ENCODE data around the gene ODF2.
A peak's percentile ranks its signal among the peaks of the same experiment; 100 is the strongest.
"Not testable (repeated sequence)": the region's sequence is repeated elsewhere in the genome, so short reads cannot be mapped to it uniquely, and the experiment has no call there.

ODF2 gene

GRCh38 chr9:128416014-128416413, 39.8 kb upstream of the ODF2 start:
- H3K27ac ChIP-seq (ENCODE audit: low read depth, low read length, severe bottlenecking) = no peak overlapping the region
- no peaks in the 10 kb centered on the region for H3K36me3 ChIP-seq (ENCODE audit: control insufficient read depth, insufficient read depth, low read length)
- no peaks in the 10 kb centered on the region for H3K9me3 ChIP-seq (ENCODE audit: control insufficient read depth, low read length)
- no peak overlapping the region for H3K4me3 ChIP-seq (ENCODE audit: extremely low read depth, insufficient read depth, low read length, poor library complexity, severe bottlenecking)
- WGBS, 2 experiments (ENCODE audit: insufficient coverage in 2 of 2) = 85 to 92% methylated on average over 3 to 5 of the region's 6 CpGs
- peaks cover 4% of the 10 kb centered on the region for H3K4me1 ChIP-seq (ENCODE audit: control insufficient read depth, insufficient read depth, low read length, poor library complexity, severe bottlenecking)

DNA sequence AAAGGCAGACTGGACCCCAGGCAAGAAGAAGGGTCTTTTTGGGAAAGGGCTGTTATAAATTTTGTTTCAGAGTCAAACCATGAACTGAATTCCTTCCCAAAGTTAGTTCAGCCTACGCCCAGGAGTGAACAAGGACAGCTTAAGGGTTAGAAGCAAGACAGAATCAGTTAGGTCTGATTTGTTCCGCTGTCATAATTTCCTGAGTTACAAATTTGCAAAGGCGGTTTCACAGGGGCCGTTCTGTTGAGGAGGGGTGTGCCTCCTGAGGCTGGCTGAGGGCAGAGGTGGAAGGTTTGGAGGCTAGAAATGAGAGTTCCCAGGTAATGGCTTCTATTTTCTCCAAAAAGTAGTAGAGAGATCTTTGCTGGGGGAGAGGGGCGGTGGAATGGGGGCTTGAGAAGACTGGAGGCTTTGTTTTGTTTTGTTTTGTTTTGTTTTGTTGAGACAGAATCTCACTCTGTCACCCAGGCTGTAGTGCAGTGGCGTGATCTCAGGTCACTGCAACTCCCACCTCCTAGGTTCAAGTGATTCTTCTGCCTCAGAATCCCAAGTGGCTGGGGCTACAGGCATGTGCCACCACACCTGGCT, 39.3 kb upstream of the ODF2 start:
- Histone ChIP-seq H3K4me1 (ENCODE audit: control insufficient read depth, insufficient read depth, low read length, poor library complexity, severe bottlenecking) (peaks cover 6% of the 10 kb centered on the region), H3K27ac (ENCODE audit: low read depth, low read length, severe bottlenecking) (no peak overlapping the region), H3K36me3 (ENCODE audit: control insufficient read depth, insufficient read depth, low read length) (no peaks in the 10 kb centered on the region), H3K9me3 (ENCODE audit: control insufficient read depth, low read length) (no peaks in the 10 kb centered on the region), H3K4me3 (ENCODE audit: extremely low read depth, insufficient read depth, low read length, poor library complexity, severe bottlenecking) (no peak overlapping the region)
- WGBS, 2 experiments (ENCODE audit: insufficient coverage in 2 of 2) = 82 to 88% methylated on average over 5 of the region's 6 CpGs

GRCh38 chr9:128419061-128419925, 36.5 kb upstream of the ODF2 start:
- Histone ChIP-seq H3K36me3 (ENCODE audit: control insufficient read depth, insufficient read depth, low read length) (peaks cover 5% of the 10 kb centered on the region), H3K4me3 (ENCODE audit: extremely low read depth, insufficient read depth, low read length, poor library complexity, severe bottlenecking) (peak overlapping the region; percentile 83), H3K27ac (ENCODE audit: low read depth, low read length, severe bottlenecking) (no peak overlapping the region), H3K4me1 (ENCODE audit: control insufficient read depth, insufficient read depth, low read length, poor library complexity, severe bottlenecking) (peaks cover 10% of the 10 kb centered on the region), H3K9me3 (ENCODE audit: control insufficient read depth, low read length) (no peaks in the 10 kb centered on the region)
- WGBS, 2 experiments (ENCODE audit: insufficient coverage in 2 of 2) = 35 to 38% methylated on average over 23 of the region's 28 CpGs

- peaks cover 7% of the 10 kb centered on the region for H3K36me3 ChIP-seq (ENCODE audit: control insufficient read depth, insufficient read depth, low read length)
- no peak overlapping the region for H3K27ac ChIP-seq (ENCODE audit: low read depth, low read length, severe bottlenecking)
- WGBS, 2 experiments (ENCODE audit: insufficient coverage in 2 of 2) = 2 to 3% methylated on average over 41 to 49 of the region's 59 CpGs
- peak overlapping the region; percentile 83 for H3K4me3 ChIP-seq (ENCODE audit: extremely low read depth, insufficient read depth, low read length, poor library complexity, severe bottlenecking)
- H3K9me3 ChIP-seq (ENCODE audit: control insufficient read depth, low read length) = no peaks in the 10 kb centered on the region
- H3K4me1 ChIP-seq (ENCODE audit: control insufficient read depth, insufficient read depth, low read length, poor library complexity, severe bottlenecking) = peaks cover 10% of the 10 kb centered on the region
Observed at GRCh38 chr9:128420060-128420650, 35.7 kb upstream of the ODF2 start.

GRCh38 chr9:128420651-128421481, 34.9 kb upstream of the ODF2 start, which contains the start of gene CERCAM:
TSS of gene CERCAM (plus strand) at chr9:128420857. CDS start at chr9:128420878, 21 bp downstream.
- no peak within 1 kb of the TSS for H3K27ac ChIP-seq (ENCODE audit: low read depth, low read length, severe bottlenecking)
- 0 to 1% methylated on average over 18 to 37 of the region's 59 CpGs for WGBS, 2 experiments (ENCODE audit: insufficient coverage in 2 of 2)

DNA sequence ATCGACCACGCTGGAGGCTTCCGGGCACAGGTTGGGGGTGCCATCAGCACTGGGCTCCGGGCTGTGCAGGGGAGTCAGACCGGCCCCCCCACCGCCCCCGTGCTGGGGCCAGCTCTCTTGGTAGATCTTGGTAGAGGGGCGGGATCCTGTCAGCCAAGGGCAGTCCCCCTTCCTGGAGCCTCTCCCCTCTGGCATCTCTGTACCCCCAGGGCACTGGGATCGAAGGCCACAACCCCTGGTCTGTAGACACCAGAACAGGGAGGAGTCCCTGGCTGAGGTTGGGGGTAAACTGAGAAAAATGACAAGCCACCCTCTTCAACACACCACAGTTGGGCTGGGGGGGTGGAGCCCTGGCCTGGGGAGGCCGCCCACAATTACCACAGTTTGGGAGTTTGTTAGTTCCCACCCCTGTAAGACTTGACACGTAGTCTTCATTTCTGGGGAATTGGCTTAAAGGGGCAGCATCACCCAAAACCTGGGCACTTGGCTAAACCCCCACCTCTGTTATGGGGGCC, 34.3 kb upstream of the ODF2 start:
- 28 to 60% methylated on average over 4 to 9 of the region's 11 CpGs for WGBS, 2 experiments (ENCODE audit: insufficient coverage in 2 of 2)
- Histone ChIP-seq H3K9me3 (ENCODE audit: control insufficient read depth, low read length) (no peaks in the 10 kb centered on the region), H3K4me1 (ENCODE audit: control insufficient read depth, insufficient read depth, low read length, poor library complexity, severe bottlenecking) (peaks cover 10% of the 10 kb centered on the region), H3K4me3 (ENCODE audit: extremely low read depth, insufficient read depth, low read length, poor library complexity, severe bottlenecking) (peak overlapping the region; percentile 83), H3K36me3 (ENCODE audit: control insufficient read depth, insufficient read depth, low read length) (peaks cover 7% of the 10 kb centered on the region), H3K27ac (ENCODE audit: low read depth, low read length, severe bottlenecking) (no peak overlapping the region)

More at GRCh38 chr9:128420651-128421481, 34.9 kb upstream of the ODF2 start, which contains the start of gene CERCAM:
- Histone ChIP-seq H3K9me3 (ENCODE audit: control insufficient read depth, low read length) (no peaks in the 10 kb centered on the region), H3K36me3 (ENCODE audit: control insufficient read depth, insufficient read depth, low read length) (peaks cover 7% of the 10 kb centered on the region), H3K4me3 (ENCODE audit: extremely low read depth, insufficient read depth, low read length, poor library complexity, severe bottlenecking) (peak within 1 kb of the TSS; percentile 83), H3K4me1 (ENCODE audit: control insufficient read depth, insufficient read depth, low read length, poor library complexity, severe bottlenecking) (peaks cover 10% of the 10 kb centered on the region)

GRCh38 chr9:128422022-128422782, 33.6 kb upstream of the ODF2 start:
- H3K4me3 ChIP-seq (ENCODE audit: extremely low read depth, insufficient read depth, low read length, poor library complexity, severe bottlenecking) = not testable (repeated sequence)

DNA sequence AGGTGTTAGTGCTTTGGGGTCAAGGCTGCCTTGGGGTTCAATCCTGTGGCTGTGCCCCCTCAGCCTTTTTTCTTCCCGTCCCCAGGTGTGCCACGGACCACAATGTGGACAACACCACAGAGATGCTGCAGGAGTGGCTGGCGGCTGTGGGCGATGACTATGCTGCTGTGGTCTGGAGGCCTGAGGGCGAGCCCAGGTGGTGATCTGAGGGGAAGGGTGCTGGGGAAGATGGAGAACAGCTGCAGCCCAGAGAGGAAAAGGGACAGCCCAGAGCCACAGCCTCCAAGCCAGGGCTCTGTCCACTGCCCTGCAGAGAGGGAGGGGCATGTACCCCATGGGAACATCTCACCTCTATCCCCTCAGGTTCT, 33.0 kb upstream of the ODF2 start:
- peaks cover 10% of the 10 kb centered on the region for H3K4me1 ChIP-seq (ENCODE audit: control insufficient read depth, insufficient read depth, low read length, poor library complexity, severe bottlenecking)
- WGBS, 2 experiments (ENCODE audit: insufficient coverage in 2 of 2) = 89 to 100% methylated on average over 2 to 5 of the region's 5 CpGs
- no peaks in the 10 kb centered on the region for H3K9me3 ChIP-seq (ENCODE audit: control insufficient read depth, low read length)
- no peak overlapping the region for H3K4me3 ChIP-seq (ENCODE audit: extremely low read depth, insufficient read depth, low read length, poor library complexity, severe bottlenecking)
- peaks cover 7% of the 10 kb centered on the region for H3K36me3 ChIP-seq (ENCODE audit: control insufficient read depth, insufficient read depth, low read length)
- no peak overlapping the region for H3K27ac ChIP-seq (ENCODE audit: low read depth, low read length, severe bottlenecking)

More at GRCh38 chr9:128422022-128422782, 33.6 kb upstream of the ODF2 start:
- not testable (repeated sequence) for H3K4me1 ChIP-seq (ENCODE audit: control insufficient read depth, insufficient read depth, low read length, poor library complexity, severe bottlenecking); H3K27ac ChIP-seq (ENCODE audit: low read depth, low read length, severe bottlenecking); H3K9me3 ChIP-seq (ENCODE audit: control insufficient read depth, low read length); H3K36me3 ChIP-seq (ENCODE audit: control insufficient read depth, insufficient read depth, low read length)
- 91 to 93% methylated on average over 12 to 13 of the region's 13 CpGs for WGBS, 2 experiments (ENCODE audit: insufficient coverage in 2 of 2)

GRCh38 chr9:128423356-128423755, 32.5 kb upstream of the ODF2 start:
- not testable (repeated sequence) for H3K27ac ChIP-seq (ENCODE audit: low read depth, low read length, severe bottlenecking); H3K9me3 ChIP-seq (ENCODE audit: control insufficient read depth, low read length); H3K36me3 ChIP-seq (ENCODE audit: control insufficient read depth, insufficient read depth, low read length); H3K4me3 ChIP-seq (ENCODE audit: extremely low read depth, insufficient read depth, low read length, poor library complexity, severe bottlenecking)
- peaks cover 13% of the 10 kb centered on the region for H3K4me1 ChIP-seq (ENCODE audit: control insufficient read depth, insufficient read depth, low read length, poor library complexity, severe bottlenecking)
- 80 to 93% methylated on average over 5 of the region's 6 CpGs for WGBS, 2 experiments (ENCODE audit: insufficient coverage in 2 of 2)
